OCI-LY1 (cell line): ENCODE data around the gene PRM1.

Experiments
- H2AFZ ChIP-seq: fragments of 200-600 bp; sonication (generic), shearing (Covaris generic); 2 replicates; pipeline ENCODE4 v1.6.0; 2014; ENCODE audit warnings: antibody characterized with exemption, mild to moderate bottlenecking, low read length
- H3F3A ChIP-seq: fragments of 200-600 bp; sonication (generic), shearing (Covaris generic); 2 replicates; pipeline ENCODE4 v1.6.0; 2014; ENCODE audit warnings: mild to moderate bottlenecking, antibody characterized with exemption, low read length, moderate library complexity; ENCODE audit not compliant: insufficient read depth
- H3K27ac ChIP-seq: fragments of 200-600 bp; sonication (generic); 2 replicates; pipeline ENCODE4 v1.5.1; 2014; ENCODE audit warnings: low read length, mixed run types, mild to moderate bottlenecking, low read depth; ENCODE audit not compliant: poor library complexity, severe bottlenecking
- H3K27me3 ChIP-seq: fragments of 200-600 bp; sonication (generic); 2 replicates; pipeline ENCODE4 v1.6.0; 2014; ENCODE audit warnings: antibody characterized with exemption, mild to moderate bottlenecking, low read length, moderate library complexity; ENCODE audit not compliant: insufficient read depth
- H3K36me3 ChIP-seq: fragments of 200-600 bp; sonication (generic); 2 replicates; pipeline ENCODE4 v1.6.1; 2014; ENCODE audit warnings: mild to moderate bottlenecking, antibody characterized with exemption, low read length, moderate library complexity, mixed read lengths; ENCODE audit not compliant: insufficient read depth
- H3K4me1 ChIP-seq: fragments of 200-600 bp; sonication (generic); 2 replicates; pipeline ENCODE4 v1.5.1; 2014; ENCODE audit warnings: mild to moderate bottlenecking, low read length, moderate library complexity; ENCODE audit not compliant: insufficient read depth, severe bottlenecking
- H3K4me2 ChIP-seq: fragments of 200-600 bp; sonication (generic), shearing (Covaris generic); 2 replicates; pipeline ENCODE4 v1.6.1; 2014; ENCODE audit warnings: low read length
- H3K4me3 ChIP-seq: fragments of 200-600 bp; sonication (generic); 2 replicates; pipeline ENCODE4 v1.5.1; 2014; ENCODE audit warnings: low read length, low read depth, mild to moderate bottlenecking, mixed read lengths; ENCODE audit not compliant: poor library complexity, severe bottlenecking
- H3K79me2 ChIP-seq: fragments of 200-600 bp; shearing (Covaris generic); 2 replicates; pipeline ENCODE4 v1.6.1; 2016; ENCODE audit warnings: mixed run types, low read length, mixed read lengths; ENCODE audit not compliant: insufficient read depth
- H3K9ac ChIP-seq: fragments of 200-600 bp; sonication (generic), shearing (Covaris generic); 2 replicates; pipeline ENCODE4 v1.6.1; 2014; ENCODE audit warnings: mild to moderate bottlenecking, low read length, mixed read lengths
- H3K9me2 ChIP-seq: fragments of 200-600 bp; sonication (generic), shearing (Covaris generic); 2 replicates; pipeline ENCODE4 v1.6.1; 2014; ENCODE audit warnings: low read depth, mild to moderate bottlenecking, low read length, mixed read lengths
- H3K9me3 ChIP-seq: fragments of 200-600 bp; shearing (Covaris generic); 2 replicates; pipeline ENCODE4 v1.6.1; 2014; ENCODE audit warnings: low read length, mixed read lengths
- H4K20me1 ChIP-seq: fragments of 200-600 bp; sonication (generic), shearing (Covaris generic); 2 replicates; pipeline ENCODE4 v1.6.0; 2016; ENCODE audit warnings: mild to moderate bottlenecking, low read length; ENCODE audit not compliant: insufficient read depth
- EZH2 ChIP-seq: fragments of 200-600 bp; sonication (generic), shearing (Covaris generic); IDR thresholded peaks from 2 replicates; pipeline ENCODE4 v1.8.0; 2017; ENCODE audit warnings: borderline replicate concordance, mixed run types, mild to moderate bottlenecking, antibody characterized with exemption, low read length, moderate library complexity, mixed read lengths
- TF ChIP-seq, protein P1 (sequence below): fragments of 200-600 bp; sonication (generic), shearing (Covaris generic); IDR thresholded peaks from 2 replicates; pipeline ENCODE4 v1.5.1; 2017; ENCODE audit warnings: mild to moderate bottlenecking, antibody characterized with exemption, low read length, moderate library complexity, mixed read lengths

The PRM1 gene

GRCh38 chr16:11326737-11327276 lies 45.7 kb upstream of the PRM1 start:
- no peaks in the 10 kb centered on the region for H4K20me1 ChIP-seq
- H3K4me1 ChIP-seq, result peaks cover 30% of the 10 kb centered on the region
- H3K27ac ChIP-seq, result no peak overlapping the region
- H2AFZ ChIP-seq, result no peak overlapping the region
- no peak overlapping the region for H3K4me2 ChIP-seq
- H3K36me3 ChIP-seq, result peaks cover 10% of the 10 kb centered on the region; the same call in 1 of the 2 replicates
- H3K79me2 ChIP-seq, result no peaks in the 10 kb centered on the region
- peaks cover 18% of the 10 kb centered on the region; the same call in 1 of the 2 replicates for H3K27me3 ChIP-seq
- no peaks in the 10 kb centered on the region for H3F3A ChIP-seq
- H3K9me2 ChIP-seq, result no peaks in the 10 kb centered on the region
- H3K9me3 ChIP-seq, result 0 out of 2 replicates have a peak, but pooled peaks cover 6% of the 10 kb centered on the region
- TF ChIP-seq EZH2, result no peak
- TF ChIP-seq, protein P1, sequence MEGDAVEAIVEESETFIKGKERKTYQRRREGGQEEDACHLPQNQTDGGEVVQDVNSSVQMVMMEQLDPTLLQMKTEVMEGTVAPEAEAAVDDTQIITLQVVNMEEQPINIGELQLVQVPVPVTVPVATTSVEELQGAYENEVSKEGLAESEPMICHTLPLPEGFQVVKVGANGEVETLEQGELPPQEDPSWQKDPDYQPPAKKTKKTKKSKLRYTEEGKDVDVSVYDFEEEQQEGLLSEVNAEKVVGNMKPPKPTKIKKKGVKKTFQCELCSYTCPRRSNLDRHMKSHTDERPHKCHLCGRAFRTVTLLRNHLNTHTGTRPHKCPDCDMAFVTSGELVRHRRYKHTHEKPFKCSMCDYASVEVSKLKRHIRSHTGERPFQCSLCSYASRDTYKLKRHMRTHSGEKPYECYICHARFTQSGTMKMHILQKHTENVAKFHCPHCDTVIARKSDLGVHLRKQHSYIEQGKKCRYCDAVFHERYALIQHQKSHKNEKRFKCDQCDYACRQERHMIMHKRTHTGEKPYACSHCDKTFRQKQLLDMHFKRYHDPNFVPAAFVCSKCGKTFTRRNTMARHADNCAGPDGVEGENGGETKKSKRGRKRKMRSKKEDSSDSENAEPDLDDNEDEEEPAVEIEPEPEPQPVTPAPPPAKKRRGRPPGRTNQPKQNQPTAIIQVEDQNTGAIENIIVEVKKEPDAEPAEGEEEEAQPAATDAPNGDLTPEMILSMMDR, result no peak
- H3K9ac ChIP-seq, result no peak overlapping the region
- no peak overlapping the region for H3K4me3 ChIP-seq

DNA sequence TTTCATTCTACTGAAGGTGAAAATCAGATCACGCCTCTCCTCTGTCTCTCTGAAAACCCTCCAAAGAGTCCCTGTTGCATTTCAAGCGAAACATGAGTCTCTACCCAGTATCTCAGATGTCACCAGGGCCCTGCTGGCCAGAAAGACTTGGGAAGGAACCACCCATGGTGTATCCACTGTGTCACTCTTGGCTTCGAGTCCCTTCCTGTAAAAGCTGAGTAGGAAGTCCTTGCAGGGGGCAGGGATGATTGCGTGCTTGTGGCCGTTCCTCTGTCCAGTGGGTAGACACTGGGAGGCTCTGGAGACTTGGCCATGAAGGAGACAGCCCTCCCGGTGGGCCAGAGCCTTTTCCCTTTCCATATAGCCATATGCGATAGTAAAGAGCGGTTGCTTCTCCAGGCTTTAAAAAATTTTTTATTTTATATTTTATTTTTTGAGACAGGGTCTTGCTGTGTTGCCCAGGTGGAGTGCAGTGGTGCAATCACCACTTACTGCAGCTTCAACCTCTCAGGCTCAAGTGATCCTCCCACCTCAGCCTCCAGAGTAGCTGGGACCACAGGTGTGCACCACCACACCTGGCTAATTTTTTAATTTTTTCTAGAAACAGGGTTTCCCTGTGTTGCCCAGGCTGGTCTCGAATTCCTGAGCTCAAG lies 45.1 kb upstream of the PRM1 start:
- H4K20me1 ChIP-seq, result no peaks in the 10 kb centered on the region
- no peak overlapping the region for H2AFZ ChIP-seq
- no peaks in the 10 kb centered on the region for H3F3A ChIP-seq
- H3K79me2 ChIP-seq, result no peaks in the 10 kb centered on the region
- peaks cover 30% of the 10 kb centered on the region for H3K4me1 ChIP-seq
- H3K36me3 ChIP-seq, result peaks cover 10% of the 10 kb centered on the region; the same call in 1 of the 2 replicates
- peaks cover 18% of the 10 kb centered on the region; the same call in 1 of the 2 replicates for H3K27me3 ChIP-seq
- 0 out of 2 replicates have a peak, but pooled peaks cover 6% of the 10 kb centered on the region for H3K9me3 ChIP-seq
- no peak overlapping the region for H3K27ac ChIP-seq
- H3K9ac ChIP-seq, result no peak overlapping the region
- TF ChIP-seq, protein P1, result no peak
- no peak for TF ChIP-seq EZH2
- H3K9me2 ChIP-seq, result no peaks in the 10 kb centered on the region
- no peak overlapping the region for H3K4me2 ChIP-seq
- H3K4me3 ChIP-seq, result no peak overlapping the region

DNA sequence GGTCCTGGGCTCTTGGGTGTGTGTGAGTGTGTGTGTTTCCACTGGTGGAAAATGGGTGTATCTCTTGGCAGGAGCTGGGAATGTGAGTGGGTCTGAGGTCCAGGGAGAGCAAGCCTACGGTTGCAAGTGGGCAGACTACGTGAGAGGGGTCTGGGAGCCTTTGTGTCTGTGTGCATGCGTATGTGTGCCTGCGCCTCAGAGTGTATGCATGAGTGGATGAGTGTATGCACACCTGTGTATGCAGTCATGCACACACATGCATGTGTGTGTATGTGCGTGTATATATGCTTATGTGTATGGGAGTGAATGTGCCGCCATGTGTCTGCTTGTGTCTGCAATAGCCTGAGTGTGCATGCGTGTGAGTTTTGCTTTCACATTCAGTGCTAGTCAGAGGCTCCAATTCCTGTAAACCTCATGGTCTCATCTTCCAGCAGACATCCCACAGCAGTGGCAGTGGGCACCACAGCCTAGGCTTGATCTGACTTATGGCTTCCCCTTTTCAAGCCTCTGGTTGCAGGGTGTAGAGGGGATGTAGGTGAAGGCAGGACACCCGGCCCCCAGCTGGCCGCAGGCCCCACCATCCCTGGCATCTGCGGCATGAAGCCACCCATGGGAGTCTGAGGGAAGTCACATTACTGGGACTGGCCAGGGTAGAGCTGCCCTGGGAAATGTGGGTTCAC lies 44.4 kb upstream of the PRM1 start:
- no peak overlapping the region for H3K9ac ChIP-seq
- TF ChIP-seq, protein P1, result no peak
- peaks cover 10% of the 10 kb centered on the region; the same call in 1 of the 2 replicates for H3K36me3 ChIP-seq
- no peak overlapping the region for H3K4me2 ChIP-seq
- H3K9me2 ChIP-seq, result no peaks in the 10 kb centered on the region
- H3K4me1 ChIP-seq, result peaks cover 30% of the 10 kb centered on the region
- H3K9me3 ChIP-seq, result 0 out of 2 replicates have a peak, but pooled peaks cover 6% of the 10 kb centered on the region
- H3K79me2 ChIP-seq, result no peaks in the 10 kb centered on the region
- H3K27me3 ChIP-seq, result peaks cover 18% of the 10 kb centered on the region; the same call in 1 of the 2 replicates
- no peak overlapping the region for H2AFZ ChIP-seq
- H3K4me3 ChIP-seq, result no peak overlapping the region
- H4K20me1 ChIP-seq, result no peaks in the 10 kb centered on the region
- no peaks in the 10 kb centered on the region for H3F3A ChIP-seq
- H3K27ac ChIP-seq, result no peak overlapping the region
